ENCODE measurements around the gene ATP1B3.
"Not testable (repeated sequence)": the region's sequence is repeated elsewhere in the genome, so short reads cannot be mapped to it uniquely, and the experiment has no call there.

ATP1B3 gene

GRCh38 chr3:141945726-141946485, 69.5 kb downstream of the ATP1B3 start:
- DNase-seq (ENCODE audit: low read depth in 3 of 3): no peak

GRCh38 chr3:141949399-141949798, 73.0 kb downstream of the ATP1B3 start:
- no peak for DNase-seq (ENCODE audit: low read depth in 3 of 3)

- no peak for DNase-seq (ENCODE audit: low read depth in 3 of 3)
Observed at GRCh38 chr3:141949972-141950371, 73.5 kb downstream of the ATP1B3 start.

GRCh38 chr3:141950572-141951493, 74.4 kb downstream of the ATP1B3 start:
- DNase-seq (ENCODE audit: low read depth in 3 of 3): no peak

GRCh38 chr3:141952611-141953010, 76.2 kb downstream of the ATP1B3 start:
- no peak for DNase-seq (ENCODE audit: low read depth in 3 of 3)

- DNase-seq (ENCODE audit: low read depth in 3 of 3): no peak
Observed at GRCh38 chr3:141955175-141955574, 78.7 kb downstream of the ATP1B3 start.

- DNase-seq (ENCODE audit: low read depth in 3 of 3): no peak
Observed at GRCh38 chr3:141959589-141960554, 83.4 kb downstream of the ATP1B3 start.

- DNase-seq (ENCODE audit: low read depth in 3 of 3): no peak
Observed at GRCh38 chr3:141960731-141961130, 84.3 kb downstream of the ATP1B3 start.

GRCh38 chr3:141963301-141963700, 86.9 kb downstream of the ATP1B3 start:
- no peak for DNase-seq (ENCODE audit: low read depth in 3 of 3)

GRCh38 chr3:141965471-141965870, 89.0 kb downstream of the ATP1B3 start:
- DNase-seq (ENCODE audit: low read depth in 3 of 3): no peak

- DNase-seq (ENCODE audit: low read depth in 3 of 3): no peak
Observed at GRCh38 chr3:141969711-141970110, 93.3 kb downstream of the ATP1B3 start.

- DNase-seq (ENCODE audit: low read depth in 3 of 3): no peak
Observed at GRCh38 chr3:141971571-141971970, 95.1 kb downstream of the ATP1B3 start.

- no peak for DNase-seq (ENCODE audit: low read depth in 3 of 3)
Observed at GRCh38 chr3:141972399-141972798, 96.0 kb downstream of the ATP1B3 start.

GRCh38 chr3:141974777-141975176, 98.3 kb downstream of the ATP1B3 start:
- DNase-seq (ENCODE audit: low read depth in 3 of 3): not testable (repeated sequence)
